ENCODE results near the gene COL4A6.
A peak's percentile ranks its signal among the peaks of the same experiment; 100 is the strongest.

The COL4A6 gene

DNA sequence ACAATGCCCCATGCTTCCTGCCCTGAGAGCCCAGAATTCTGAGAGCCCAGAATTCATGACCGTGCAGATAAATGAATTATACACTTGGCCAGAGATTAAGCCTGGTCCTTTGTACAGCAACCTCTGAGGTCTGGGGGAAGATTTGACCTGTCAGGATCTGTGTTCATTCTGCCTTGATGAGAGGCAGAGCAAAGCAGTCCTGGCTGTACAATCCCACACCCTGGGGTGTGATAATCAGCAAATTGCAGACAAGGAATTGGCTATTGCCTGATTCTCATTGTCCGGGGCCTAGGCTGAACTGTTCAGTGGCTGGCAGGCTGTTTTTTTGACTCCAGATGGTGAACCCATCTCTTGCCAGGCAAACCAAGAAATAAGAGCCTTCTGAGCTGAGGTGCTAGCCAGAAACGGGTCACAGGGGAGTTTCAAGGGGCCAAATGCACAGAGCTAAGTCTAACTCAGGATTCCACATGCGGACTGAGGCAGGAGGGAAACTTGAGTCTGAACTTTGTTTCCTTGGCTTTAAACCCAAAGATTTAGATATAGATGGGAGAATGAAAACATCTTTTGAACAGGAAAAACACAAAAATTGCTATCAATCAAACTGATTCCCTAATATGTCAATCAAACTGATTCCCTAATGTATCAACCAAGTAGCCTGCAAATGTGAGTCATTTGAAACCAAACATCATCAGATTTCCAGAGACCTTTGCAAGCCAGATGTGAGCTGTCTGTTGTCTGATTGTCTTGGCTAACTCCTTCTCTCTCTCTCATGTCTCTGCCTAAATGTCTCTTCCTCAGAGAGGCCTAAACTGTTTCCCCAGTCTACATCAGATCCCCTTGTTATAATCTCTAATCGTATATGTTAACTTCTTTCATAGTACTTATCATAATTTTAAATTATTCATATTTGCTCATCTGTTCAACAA is 187.3 kb downstream of the COL4A6 start:
- ChIA-PET CTCF (interaction anchor here (1.0 kb wide), 1 partner anchor 17 kb away, joined by 3 read pairs; no protein-coding TSS in a partner anchor), POLR2A (no interaction called here)
- Histone ChIP-seq H3K4me1 (ENCODE audit: control insufficient read depth, insufficient read depth, low read length) (no peaks in the 10 kb centered on the region), H3K4me3 (ENCODE audit: low read depth, low read length) (no peak overlapping the region), H3K9me3 (ENCODE audit: control insufficient read depth, insufficient read depth, low read depth, low read length) (no peaks in the 10 kb centered on the region), H3K27ac (ENCODE audit: extremely low read depth, low read depth, low read length) (no peak overlapping the region), H3K36me3 (ENCODE audit: control insufficient read depth in 2 of 2, insufficient read depth in 1 of 2, low read length in 2 of 2) (no peaks in the 10 kb centered on the region)
- TF ChIP-seq ZNF37A (tag by site-specific recombination; IDR thresholded peaks at IDR 0.05) = no peak
- no peak for TF ChIP-seq SCRT1 (tag by site-specific recombination; IDR thresholded peaks at IDR 0.05; ENCODE audit: borderline replicate concordance)
- no peak for TF ChIP-seq ZNF324 (tag by site-specific recombination; IDR thresholded peaks at IDR 0.05)
- TF ChIP-seq ZNF354C (tag by site-specific recombination; IDR thresholded peaks at IDR 0.05; ENCODE audit: borderline replicate concordance, low read depth) = no peak

DNA sequence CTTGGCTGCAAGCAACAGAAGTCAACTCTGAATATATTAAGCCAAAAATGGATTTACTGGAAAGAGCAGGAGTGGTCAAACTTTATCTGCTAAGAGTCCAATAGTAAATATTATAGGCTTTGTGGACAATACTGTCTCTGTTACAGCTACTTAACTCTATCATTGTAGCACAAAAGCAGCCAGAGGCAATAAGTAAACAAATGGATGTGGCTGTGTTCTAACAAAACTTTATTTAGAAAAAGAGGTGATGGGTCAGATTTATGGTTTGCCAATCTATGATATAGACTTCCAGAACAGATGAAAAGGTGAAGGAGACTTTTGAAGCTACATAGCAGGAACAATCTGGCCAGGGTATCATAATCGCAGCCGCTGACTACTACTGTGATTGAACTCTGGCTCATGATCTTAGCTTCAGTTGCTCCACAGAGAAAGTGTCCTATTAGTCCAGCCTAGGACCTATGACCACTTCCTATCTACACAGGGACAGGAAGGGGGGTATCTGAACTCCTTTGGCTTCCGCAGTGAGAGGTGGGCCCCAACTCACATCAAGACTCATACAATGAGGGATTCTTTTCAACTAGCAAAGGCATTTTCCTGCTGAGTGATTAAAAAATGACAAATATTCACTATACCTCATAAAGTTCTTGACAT is 191.8 kb downstream of the COL4A6 start:
- CTCF ChIA-PET = interaction anchor here (0.7 to 2.7 kb wide), 6 partner anchors 11 to 58 kb away, joined by 3 to 13 read pairs (median 4); no protein-coding TSS in a partner anchor
- H3K27ac ChIP-seq (ENCODE audit: extremely low read depth, low read depth, low read length) = no peak overlapping the region

DNA sequence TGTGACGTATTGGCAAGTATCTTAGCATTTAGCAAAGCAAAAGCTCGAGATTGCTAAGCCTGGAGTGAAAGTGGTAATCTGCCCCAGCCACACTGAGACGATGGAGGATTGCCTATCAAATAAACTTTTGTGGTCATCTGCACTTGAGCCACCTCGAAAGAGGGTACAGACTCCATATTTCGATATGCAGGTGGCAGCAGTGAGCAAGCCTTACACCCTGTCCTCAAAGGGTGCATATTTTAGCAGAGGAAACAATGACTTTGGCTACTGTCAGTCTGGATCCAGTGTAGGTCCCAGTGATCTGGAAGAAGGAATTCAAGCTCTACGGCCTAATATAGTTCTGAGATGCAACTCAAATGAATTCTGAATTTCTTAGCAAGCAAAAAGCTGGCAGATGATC is 192.8 kb downstream of the COL4A6 start:
- H3K4me1 ChIP-seq (ENCODE audit: control insufficient read depth, insufficient read depth, low read length) = no peaks in the 10 kb centered on the region
- H3K9me3 ChIP-seq (ENCODE audit: control insufficient read depth, insufficient read depth, low read depth, low read length) = no peaks in the 10 kb centered on the region
- no peak overlapping the region for H3K27ac ChIP-seq (ENCODE audit: extremely low read depth, low read depth, low read length)
- H3K4me3 ChIP-seq (ENCODE audit: low read depth, low read length) = no peak overlapping the region
- CTCF ChIA-PET = interaction anchor here (0.5 to 2.7 kb wide), 7 partner anchors 12 to 265 kb away, joined by 3 to 13 read pairs (median 4); no protein-coding TSS in a partner anchor
- TF ChIP-seq ZNF324 (tag by site-specific recombination; IDR thresholded peaks at IDR 0.05) (no peak), TRIM28 (IDR thresholded peaks at IDR 0.05; ENCODE audit: borderline replicate concordance, low read length) (peak; percentile 59; the same call in 1 of the 2 replicates), ZNF521 (tag by site-specific recombination; IDR thresholded peaks at IDR 0.05) (no peak), ZSCAN16 (tag by site-specific recombination; IDR thresholded peaks at IDR 0.05) (no peak)
- TF ChIP-seq, protein P1, sequence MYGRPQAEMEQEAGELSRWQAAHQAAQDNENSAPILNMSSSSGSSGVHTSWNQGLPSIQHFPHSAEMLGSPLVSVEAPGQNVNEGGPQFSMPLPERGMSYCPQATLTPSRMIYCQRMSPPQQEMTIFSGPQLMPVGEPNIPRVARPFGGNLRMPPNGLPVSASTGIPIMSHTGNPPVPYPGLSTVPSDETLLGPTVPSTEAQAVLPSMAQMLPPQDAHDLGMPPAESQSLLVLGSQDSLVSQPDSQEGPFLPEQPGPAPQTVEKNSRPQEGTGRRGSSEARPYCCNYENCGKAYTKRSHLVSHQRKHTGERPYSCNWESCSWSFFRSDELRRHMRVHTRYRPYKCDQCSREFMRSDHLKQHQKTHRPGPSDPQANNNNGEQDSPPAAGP (tag by site-specific recombination; IDR thresholded peaks at IDR 0.05) = no peak
- no peaks in the 10 kb centered on the region for H3K36me3 ChIP-seq (ENCODE audit: control insufficient read depth in 2 of 2, insufficient read depth in 1 of 2, low read length in 2 of 2)
- POLR2A ChIA-PET = no interaction called here

More for the DNA sequence above, 191.8 kb downstream of the COL4A6 start:
- H3K4me1 ChIP-seq (ENCODE audit: control insufficient read depth, insufficient read depth, low read length) = no peaks in the 10 kb centered on the region
- no peaks in the 10 kb centered on the region for H3K9me3 ChIP-seq (ENCODE audit: control insufficient read depth, insufficient read depth, low read depth, low read length)
- POLR2A ChIA-PET = no interaction called here
- TF ChIP-seq ZNF571 (tag by site-specific recombination; IDR thresholded peaks at IDR 0.05) = no peak
- no peak for TF ChIP-seq ZNF274 (IDR thresholded peaks at IDR 0.05; ENCODE audit: low read length)
- TF ChIP-seq ZNF274 (tag by site-specific recombination; IDR thresholded peaks at IDR 0.05; ENCODE audit: borderline replicate concordance) = no peak
- TF ChIP-seq ZNF184 (tag by site-specific recombination; IDR thresholded peaks at IDR 0.05) = no peak
- no peak for TF ChIP-seq ZNF404 (tag by site-specific recombination; IDR thresholded peaks at IDR 0.05)
- TF ChIP-seq ZNF624 (tag by site-specific recombination; IDR thresholded peaks at IDR 0.05) = no peak
- no peak for TF ChIP-seq ZNF324 (tag by site-specific recombination; IDR thresholded peaks at IDR 0.05)
- TF ChIP-seq HOXD13 (CRISPR knock-in tag; IDR thresholded peaks at IDR 0.05; ENCODE audit: borderline replicate concordance) = no peak
- TF ChIP-seq, protein P2, sequence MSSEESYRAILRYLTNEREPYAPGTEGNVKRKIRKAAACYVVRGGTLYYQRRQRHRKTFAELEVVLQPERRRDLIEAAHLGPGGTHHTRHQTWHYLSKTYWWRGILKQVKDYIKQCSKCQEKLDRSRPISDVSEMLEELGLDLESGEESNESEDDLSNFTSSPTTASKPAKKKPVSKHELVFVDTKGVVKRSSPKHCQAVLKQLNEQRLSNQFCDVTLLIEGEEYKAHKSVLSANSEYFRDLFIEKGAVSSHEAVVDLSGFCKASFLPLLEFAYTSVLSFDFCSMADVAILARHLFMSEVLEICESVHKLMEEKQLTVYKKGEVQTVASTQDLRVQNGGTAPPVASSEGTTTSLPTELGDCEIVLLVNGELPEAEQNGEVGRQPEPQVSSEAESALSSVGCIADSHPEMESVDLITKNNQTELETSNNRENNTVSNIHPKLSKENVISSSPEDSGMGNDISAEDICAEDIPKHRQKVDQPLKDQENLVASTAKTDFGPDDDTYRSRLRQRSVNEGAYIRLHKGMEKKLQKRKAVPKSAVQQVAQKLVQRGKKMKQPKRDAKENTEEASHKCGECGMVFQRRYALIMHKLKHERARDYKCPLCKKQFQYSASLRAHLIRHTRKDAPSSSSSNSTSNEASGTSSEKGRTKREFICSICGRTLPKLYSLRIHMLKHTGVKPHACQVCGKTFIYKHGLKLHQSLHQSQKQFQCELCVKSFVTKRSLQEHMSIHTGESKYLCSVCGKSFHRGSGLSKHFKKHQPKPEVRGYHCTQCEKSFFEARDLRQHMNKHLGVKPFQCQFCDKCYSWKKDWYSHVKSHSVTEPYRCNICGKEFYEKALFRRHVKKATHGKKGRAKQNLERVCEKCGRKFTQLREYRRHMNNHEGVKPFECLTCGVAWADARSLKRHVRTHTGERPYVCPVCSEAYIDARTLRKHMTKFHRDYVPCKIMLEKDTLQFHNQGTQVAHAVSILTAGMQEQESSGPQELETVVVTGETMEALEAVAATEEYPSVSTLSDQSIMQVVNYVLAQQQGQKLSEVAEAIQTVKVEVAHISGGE (tag by site-specific recombination; conservative IDR thresholded peaks at IDR 0.05; ENCODE audit: low read depth) = no peak
- no peak for TF ChIP-seq ZIC2 (tag by site-specific recombination; IDR thresholded peaks at IDR 0.05)
- TF ChIP-seq ZNF658 (tag by site-specific recombination; IDR thresholded peaks at IDR 0.05) = no peak
- TF ChIP-seq ZXDB (tag by site-specific recombination; IDR thresholded peaks at IDR 0.05) = no peak
- TF ChIP-seq ZFP69B (tag by site-specific recombination; IDR thresholded peaks at IDR 0.05) = no peak
- no peak for TF ChIP-seq ZNF394 (tag by site-specific recombination; IDR thresholded peaks at IDR 0.05; ENCODE audit: borderline replicate concordance)
- no peak for TF ChIP-seq MZF1 (tag by site-specific recombination; IDR thresholded peaks at IDR 0.05; ENCODE audit: borderline replicate concordance)
- no peaks in the 10 kb centered on the region for H3K36me3 ChIP-seq (ENCODE audit: control insufficient read depth in 2 of 2, insufficient read depth in 1 of 2, low read length in 2 of 2)
- H3K4me3 ChIP-seq (ENCODE audit: low read depth, low read length) = no peak overlapping the region
